Bronchial epithelial cell (primary cell): ENCODE results near the gene WDR41. TPM values are rescaled to one million over a fixed set of nuclear protein-coding genes. Genes with fewer than 3 reads are reported as not detected.

Experiments used
- DNase-seq: peaks from one replicate; pipeline ENCODE4 v3.0.0-alpha.2; 2010; ENCODE audit warnings: low read depth
- FAIRE-seq: peaks from 2 replicates; lab custom pipeline; 2011; peaks lifted over from hg19 to GRCh38; lab: Jason Lieb, UNC
- H3K27me3 ChIP-seq: 2 replicates; pipeline ENCODE4 v1.5.1; 2011; ENCODE audit warnings: low read length; ENCODE audit not compliant: control insufficient read depth, insufficient read depth
- H3K36me3 ChIP-seq: 2 replicates; pipeline ENCODE4 v1.5.1; 2011; ENCODE audit warnings: low read length; ENCODE audit not compliant: control insufficient read depth, insufficient read depth
- H3K4me3 ChIP-seq: 2 replicates; pipeline ENCODE4 v1.5.1; 2011; ENCODE audit warnings: mild to moderate bottlenecking, low read depth, low read length, control low read depth
- total RNA-seq: library from RNA; depleted of rRNA; stranded (reverse); fragments of >200 nt; gene quantifications from 2 replicates; pipeline ENCODE4 v1.2.1, GENCODE V29; 2014
- TF ChIP-seq, protein P1 (sequence below): IDR thresholded peaks from 2 replicates; pipeline ENCODE4 v1.5.1; 2011; ENCODE audit warnings: mild to moderate bottlenecking, moderate library complexity, low read length, control low read depth, inconsistent platforms; ENCODE audit not compliant: insufficient read depth, severe bottlenecking

WDR41 gene
- total RNA-seq, 1 donor from 2014 or later = 148 TPM

DNA sequence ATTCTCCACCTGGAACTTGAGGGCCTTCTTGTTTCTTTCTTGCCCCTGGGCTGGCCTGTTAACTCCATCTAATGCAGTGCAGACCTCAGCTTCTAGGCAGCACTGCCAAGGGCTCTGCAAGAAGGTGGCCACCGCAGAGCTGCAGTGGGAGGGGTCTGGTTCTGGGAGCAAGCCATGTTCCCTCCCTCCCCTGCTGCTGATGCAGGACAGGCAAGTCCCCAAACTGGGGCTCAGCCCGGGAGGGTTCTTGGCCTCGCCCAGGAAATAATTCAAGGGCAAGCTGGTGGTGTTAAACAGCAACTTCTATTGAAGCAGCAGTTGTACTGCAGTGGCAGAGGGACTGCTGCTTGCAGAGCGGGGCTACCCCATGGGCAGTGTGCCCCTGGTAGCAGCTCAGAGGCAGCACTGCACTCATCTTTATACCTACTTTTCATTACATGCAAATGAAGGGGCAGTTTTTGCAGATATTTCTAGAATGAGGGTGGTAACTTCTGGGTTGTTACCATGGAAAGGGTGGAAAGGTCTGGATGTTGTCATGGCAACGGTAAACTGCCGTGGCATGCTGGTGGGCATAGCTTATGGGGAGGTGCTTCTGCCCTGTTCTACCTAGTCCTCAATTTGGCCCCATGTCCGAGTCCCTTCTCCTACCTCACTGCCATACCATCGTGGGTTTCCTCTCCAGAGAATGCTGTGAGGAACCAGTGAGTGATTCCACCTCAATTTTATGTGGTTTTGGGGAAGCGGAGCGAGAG, 82.1 kb downstream of the WDR41 start:
- no peak overlapping the region for H3K4me3 ChIP-seq
- no peaks in the 10 kb centered on the region for H3K27me3 ChIP-seq
- FAIRE-seq = no peak
- TF ChIP-seq, protein P1, sequence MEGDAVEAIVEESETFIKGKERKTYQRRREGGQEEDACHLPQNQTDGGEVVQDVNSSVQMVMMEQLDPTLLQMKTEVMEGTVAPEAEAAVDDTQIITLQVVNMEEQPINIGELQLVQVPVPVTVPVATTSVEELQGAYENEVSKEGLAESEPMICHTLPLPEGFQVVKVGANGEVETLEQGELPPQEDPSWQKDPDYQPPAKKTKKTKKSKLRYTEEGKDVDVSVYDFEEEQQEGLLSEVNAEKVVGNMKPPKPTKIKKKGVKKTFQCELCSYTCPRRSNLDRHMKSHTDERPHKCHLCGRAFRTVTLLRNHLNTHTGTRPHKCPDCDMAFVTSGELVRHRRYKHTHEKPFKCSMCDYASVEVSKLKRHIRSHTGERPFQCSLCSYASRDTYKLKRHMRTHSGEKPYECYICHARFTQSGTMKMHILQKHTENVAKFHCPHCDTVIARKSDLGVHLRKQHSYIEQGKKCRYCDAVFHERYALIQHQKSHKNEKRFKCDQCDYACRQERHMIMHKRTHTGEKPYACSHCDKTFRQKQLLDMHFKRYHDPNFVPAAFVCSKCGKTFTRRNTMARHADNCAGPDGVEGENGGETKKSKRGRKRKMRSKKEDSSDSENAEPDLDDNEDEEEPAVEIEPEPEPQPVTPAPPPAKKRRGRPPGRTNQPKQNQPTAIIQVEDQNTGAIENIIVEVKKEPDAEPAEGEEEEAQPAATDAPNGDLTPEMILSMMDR = no peak
- H3K36me3 ChIP-seq = no peaks in the 10 kb centered on the region
- no peak for DNase-seq

DNA sequence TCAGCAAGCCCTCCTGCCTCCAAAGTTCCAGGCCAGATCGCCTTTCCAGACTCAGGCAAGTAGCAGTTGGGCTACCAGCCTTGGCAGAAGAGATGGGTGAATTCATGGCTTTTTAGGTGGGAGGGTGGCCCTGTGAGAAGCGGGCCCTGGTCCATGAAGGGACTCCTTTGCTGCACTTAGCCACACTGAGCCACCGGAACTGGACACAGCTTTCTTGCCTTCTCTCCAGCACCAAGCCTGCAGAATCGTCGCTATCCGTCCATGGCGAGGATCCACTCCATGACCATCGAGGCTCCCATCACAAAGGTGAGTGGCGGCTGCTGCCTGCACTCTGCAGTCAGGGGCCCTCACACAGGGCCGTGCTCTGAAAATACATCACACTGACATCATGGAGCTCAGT, 85.0 kb downstream of the WDR41 start:
- TF ChIP-seq, protein P1 = no peak
- H3K4me3 ChIP-seq = no peak overlapping the region
- FAIRE-seq = no peak
- H3K36me3 ChIP-seq = no peaks in the 10 kb centered on the region
- no peak for DNase-seq
- H3K27me3 ChIP-seq = no peaks in the 10 kb centered on the region

DNA sequence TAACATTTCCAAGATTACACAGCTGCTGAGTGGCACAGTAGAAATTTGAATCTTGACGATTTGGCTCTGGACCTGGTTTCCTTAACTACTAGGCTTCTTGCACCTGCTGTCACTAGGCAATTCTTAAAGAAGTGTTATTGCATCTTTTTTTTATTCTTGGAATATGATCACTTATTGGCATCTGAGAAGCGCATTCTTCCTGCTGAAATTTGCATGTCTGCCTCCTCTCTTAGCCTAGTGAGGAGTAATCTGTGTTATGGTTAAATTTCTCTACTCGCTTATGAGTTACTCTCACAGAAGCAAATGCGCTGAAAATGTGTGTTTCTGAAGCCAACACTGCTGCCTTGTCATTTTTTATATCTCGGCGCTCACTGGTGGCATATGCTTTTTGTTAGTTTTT, 89.3 kb downstream of the WDR41 start:
- FAIRE-seq (no peak), DNase-seq (no peak)
- TF ChIP-seq, protein P1 = no peak
- Histone ChIP-seq H3K27me3 (no peaks in the 10 kb centered on the region), H3K36me3 (no peaks in the 10 kb centered on the region), H3K4me3 (no peak overlapping the region)

DNA sequence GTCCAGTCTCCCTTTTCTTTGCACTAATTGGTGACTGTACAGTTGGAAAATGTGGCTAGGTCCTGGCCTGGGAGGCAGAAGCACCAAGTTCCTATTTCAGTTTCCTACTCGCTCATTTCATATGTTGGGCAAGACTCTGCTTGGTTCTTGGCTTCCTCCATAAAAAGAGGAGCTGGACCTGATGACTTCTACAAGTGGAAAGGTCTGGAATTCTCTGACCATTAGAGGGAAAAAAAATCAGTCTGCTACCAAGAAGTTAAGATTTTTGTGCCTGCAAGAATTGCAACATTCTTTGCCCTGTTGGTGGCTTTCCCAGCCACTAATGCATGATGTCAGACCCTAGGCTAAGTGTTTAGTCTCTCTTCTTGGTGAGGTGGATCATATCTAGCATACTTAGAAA, 91.5 kb downstream of the WDR41 start:
- H3K4me3 ChIP-seq = no peak overlapping the region
- no peaks in the 10 kb centered on the region for H3K36me3 ChIP-seq
- DNase-seq (no peak), FAIRE-seq (no peak)
- TF ChIP-seq, protein P1 = no peak
- H3K27me3 ChIP-seq = no peaks in the 10 kb centered on the region

DNA sequence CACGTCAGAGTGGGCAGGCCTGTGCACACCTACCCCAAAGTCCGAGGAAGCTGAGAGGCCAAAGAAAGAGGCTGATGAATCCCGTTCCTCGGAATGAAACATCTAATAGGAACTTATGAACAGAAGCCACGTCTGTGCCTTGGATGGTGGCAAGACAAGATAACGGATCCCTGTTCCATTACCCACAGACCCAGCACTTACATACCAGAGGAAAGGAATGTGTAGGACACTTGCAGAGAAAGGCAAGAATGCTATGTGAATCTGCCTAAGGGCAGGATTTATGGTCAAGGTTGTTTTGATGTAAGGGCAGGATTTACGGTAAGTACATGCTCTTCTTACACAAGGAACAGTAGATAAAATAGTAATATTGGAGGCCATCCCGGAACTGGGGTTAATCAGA, 93.2 kb downstream of the WDR41 start:
- TF ChIP-seq, protein P1 = no peak
- H3K36me3 ChIP-seq = no peaks in the 10 kb centered on the region
- H3K4me3 ChIP-seq = no peak overlapping the region
- no peak for FAIRE-seq
- no peak for DNase-seq
- no peaks in the 10 kb centered on the region for H3K27me3 ChIP-seq

DNA sequence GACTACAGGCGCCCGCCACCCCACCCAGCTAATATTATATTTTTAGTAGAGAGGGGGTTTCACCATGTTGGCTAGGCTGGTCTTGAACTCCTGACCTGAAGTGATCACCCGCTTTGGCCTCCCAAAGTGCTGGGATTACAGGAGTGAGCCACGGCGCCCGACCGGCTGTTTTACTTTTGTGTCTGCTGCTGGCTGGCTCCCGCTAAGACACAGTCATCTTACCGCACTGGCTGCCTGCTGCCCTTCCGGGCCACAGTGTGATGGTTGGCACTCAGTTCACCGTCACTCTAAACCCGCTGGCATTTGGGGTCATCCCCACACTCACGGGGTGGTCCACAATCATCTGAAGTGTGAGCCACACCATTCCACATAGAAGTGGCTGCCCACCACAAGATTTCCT, 93.7 kb downstream of the WDR41 start:
- no peak overlapping the region for H3K4me3 ChIP-seq
- TF ChIP-seq, protein P1 = no peak
- no peak for DNase-seq
- H3K36me3 ChIP-seq = no peaks in the 10 kb centered on the region
- no peaks in the 10 kb centered on the region for H3K27me3 ChIP-seq
- FAIRE-seq = no peak
